ENCODE data around the gene RBBP7. TPM values are rescaled to one million over a fixed set of nuclear protein-coding genes. Genes with fewer than 3 reads are reported as not detected.
A peak's percentile ranks its signal among the peaks of the same experiment; 100 is the strongest.

The RBBP7 gene
- total RNA-seq, 1 donor from 2014 or later = 151 TPM

DNA sequence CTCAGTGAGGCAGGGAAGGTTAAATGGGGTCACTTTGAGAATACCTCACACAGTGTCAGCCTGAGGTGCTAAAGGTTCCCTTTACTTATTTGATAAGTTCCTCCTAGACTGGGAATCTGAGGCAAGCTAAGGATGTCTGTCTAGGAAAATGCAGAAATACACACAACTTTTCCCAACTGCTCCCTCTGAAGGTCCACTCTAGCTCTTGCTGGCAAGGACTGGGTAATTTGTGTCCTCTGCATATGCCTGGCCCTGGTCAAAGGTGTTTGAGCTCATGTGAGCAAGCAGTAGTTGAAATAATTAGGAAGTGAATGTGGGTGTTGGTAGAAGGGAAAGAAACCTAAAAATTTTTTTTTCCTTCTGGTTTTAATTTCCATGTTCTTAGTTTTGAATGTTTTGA, 62.6 kb downstream of the RBBP7 start:
- Mint-ChIP-seq H3K36me3 (ENCODE audit: low read depth) (no peaks in the 10 kb centered on the region), H3K9me3 (ENCODE audit: low read depth) (no peaks in the 10 kb centered on the region), H3K27me3 (ENCODE audit: low read depth) (no peaks in the 10 kb centered on the region), H3K27ac (ENCODE audit: unreplicated experiment) (no peak overlapping the region), H3K4me1 (ENCODE audit: low read depth) (peaks cover 18% of the 10 kb centered on the region), H3K4me3 (ENCODE audit: unreplicated experiment) (peak overlapping the region; percentile 53)
- TF ChIP-seq, protein P1, sequence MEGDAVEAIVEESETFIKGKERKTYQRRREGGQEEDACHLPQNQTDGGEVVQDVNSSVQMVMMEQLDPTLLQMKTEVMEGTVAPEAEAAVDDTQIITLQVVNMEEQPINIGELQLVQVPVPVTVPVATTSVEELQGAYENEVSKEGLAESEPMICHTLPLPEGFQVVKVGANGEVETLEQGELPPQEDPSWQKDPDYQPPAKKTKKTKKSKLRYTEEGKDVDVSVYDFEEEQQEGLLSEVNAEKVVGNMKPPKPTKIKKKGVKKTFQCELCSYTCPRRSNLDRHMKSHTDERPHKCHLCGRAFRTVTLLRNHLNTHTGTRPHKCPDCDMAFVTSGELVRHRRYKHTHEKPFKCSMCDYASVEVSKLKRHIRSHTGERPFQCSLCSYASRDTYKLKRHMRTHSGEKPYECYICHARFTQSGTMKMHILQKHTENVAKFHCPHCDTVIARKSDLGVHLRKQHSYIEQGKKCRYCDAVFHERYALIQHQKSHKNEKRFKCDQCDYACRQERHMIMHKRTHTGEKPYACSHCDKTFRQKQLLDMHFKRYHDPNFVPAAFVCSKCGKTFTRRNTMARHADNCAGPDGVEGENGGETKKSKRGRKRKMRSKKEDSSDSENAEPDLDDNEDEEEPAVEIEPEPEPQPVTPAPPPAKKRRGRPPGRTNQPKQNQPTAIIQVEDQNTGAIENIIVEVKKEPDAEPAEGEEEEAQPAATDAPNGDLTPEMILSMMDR (IDR thresholded peaks at IDR 0.05) = peak; percentile 71
- no peak for DNase-seq (ENCODE audit: low spot score)

DNA sequence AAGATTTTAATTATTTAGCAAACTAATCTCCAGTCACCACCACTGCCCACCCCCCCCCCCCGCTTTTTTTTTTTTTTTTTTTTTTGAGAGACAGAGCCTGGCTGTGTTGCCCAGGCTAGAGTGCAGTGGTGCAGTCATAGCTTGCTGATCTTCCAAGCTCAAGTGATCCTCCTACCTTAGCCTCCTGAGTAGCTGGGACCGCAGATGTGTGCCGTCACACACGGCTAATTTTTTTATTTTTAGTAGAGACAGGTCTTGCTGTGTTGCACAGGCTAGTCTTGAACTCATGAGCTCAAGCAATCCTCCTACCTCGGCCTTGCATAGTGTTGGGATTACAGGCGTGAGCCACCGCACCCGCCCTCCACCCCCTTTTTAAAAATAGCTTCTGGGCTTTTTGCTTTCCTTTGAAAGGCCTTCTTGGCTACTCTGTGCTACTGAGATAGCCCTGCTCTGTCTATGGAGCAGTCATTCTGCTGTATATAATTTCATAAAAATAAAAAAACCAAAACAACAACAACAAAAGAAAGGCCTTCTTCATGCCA, 65.2 kb downstream of the RBBP7 start:
- Mint-ChIP-seq H3K4me1 (ENCODE audit: low read depth) (peaks cover 18% of the 10 kb centered on the region), H3K9me3 (ENCODE audit: low read depth) (no peaks in the 10 kb centered on the region), H3K36me3 (ENCODE audit: low read depth) (peaks cover 2% of the 10 kb centered on the region), H3K4me3 (ENCODE audit: unreplicated experiment) (no peak overlapping the region), H3K27ac (ENCODE audit: unreplicated experiment) (no peak overlapping the region), H3K27me3 (ENCODE audit: low read depth) (no peaks in the 10 kb centered on the region)
- no peak for DNase-seq (ENCODE audit: low spot score)
- TF ChIP-seq, protein P1 (IDR thresholded peaks at IDR 0.05) = no peak

DNA sequence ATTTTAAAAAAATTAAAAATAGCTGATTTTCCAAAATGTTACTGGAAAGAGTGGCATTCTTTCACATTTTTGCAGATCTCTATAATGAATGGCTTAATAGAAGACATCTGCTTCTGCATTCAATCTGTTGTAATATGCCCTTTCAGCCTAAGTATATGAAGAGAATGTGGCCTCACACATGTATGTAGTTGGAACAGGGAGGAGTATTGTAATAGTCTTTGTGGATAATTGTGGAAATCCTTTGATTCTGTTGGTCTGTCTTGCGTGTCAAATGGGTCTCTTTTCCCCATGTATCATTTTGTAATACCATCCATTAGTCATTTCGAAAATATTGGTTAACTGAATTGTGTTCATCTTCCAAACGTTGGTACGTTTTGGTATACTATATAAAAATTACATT, 72.3 kb downstream of the RBBP7 start:
- no peak for DNase-seq (ENCODE audit: low spot score)
- Mint-ChIP-seq H3K36me3 (ENCODE audit: low read depth) (peaks cover 10% of the 10 kb centered on the region), H3K4me1 (ENCODE audit: low read depth) (no peaks in the 10 kb centered on the region), H3K9me3 (ENCODE audit: low read depth) (no peaks in the 10 kb centered on the region), H3K27ac (ENCODE audit: unreplicated experiment) (peak overlapping the region; percentile 39), H3K27me3 (ENCODE audit: low read depth) (no peaks in the 10 kb centered on the region), H3K4me3 (ENCODE audit: unreplicated experiment) (no peak overlapping the region)
- TF ChIP-seq, protein P1 (IDR thresholded peaks at IDR 0.05) = no peak

DNA sequence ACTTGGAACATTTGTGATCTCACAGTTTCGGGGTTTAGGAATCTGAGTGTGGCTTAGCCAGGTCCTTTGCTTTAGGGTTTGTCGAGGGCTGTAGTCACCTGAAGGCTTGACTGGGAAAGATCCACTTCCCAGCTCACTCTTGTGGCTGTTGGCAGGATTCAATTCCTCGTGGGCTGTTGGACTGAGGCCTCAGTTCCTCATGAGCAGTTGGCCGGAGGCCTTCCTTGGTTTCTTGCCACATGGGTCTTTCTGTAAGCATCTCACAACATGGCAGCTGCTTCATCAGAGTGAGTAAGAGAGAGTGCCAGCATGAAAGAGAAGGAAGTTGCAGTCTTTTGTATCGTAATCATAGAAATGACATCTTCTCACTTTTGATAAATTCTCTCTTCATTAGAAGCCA, 72.8 kb downstream of the RBBP7 start:
- H3K4me1 Mint-ChIP-seq (ENCODE audit: low read depth) = no peaks in the 10 kb centered on the region
- H3K9me3 Mint-ChIP-seq (ENCODE audit: low read depth) = no peaks in the 10 kb centered on the region
- H3K27me3 Mint-ChIP-seq (ENCODE audit: low read depth) = no peaks in the 10 kb centered on the region
- no peak overlapping the region for H3K4me3 Mint-ChIP-seq (ENCODE audit: unreplicated experiment)
- H3K27ac Mint-ChIP-seq (ENCODE audit: unreplicated experiment) = no peak overlapping the region
- TF ChIP-seq, protein P1 (IDR thresholded peaks at IDR 0.05) = no peak
- peaks cover 8% of the 10 kb centered on the region for H3K36me3 Mint-ChIP-seq (ENCODE audit: low read depth)
- DNase-seq (ENCODE audit: low spot score) = no peak

DNA sequence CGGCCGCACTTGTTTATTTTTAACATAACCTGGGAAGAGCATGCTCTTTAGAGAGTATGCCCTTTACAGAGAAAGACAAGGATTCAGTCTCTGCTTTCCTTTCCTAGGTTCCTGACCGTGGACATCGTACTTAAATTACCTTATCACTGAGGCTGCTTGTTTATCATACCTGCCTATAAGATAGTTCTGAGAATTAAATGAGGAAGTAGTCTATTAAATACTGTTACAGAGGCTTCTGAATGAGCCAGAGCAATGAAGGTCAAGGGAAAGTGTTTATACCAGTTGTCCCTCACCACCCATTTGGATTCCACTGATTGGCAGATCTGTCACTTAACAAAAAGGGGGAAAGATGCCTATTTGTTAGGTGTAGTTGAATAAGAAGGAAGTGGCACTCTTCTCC, 73.9 kb downstream of the RBBP7 start:
- no peak for DNase-seq (ENCODE audit: low spot score)
- no peak overlapping the region for H3K27ac Mint-ChIP-seq (ENCODE audit: unreplicated experiment)
- H3K36me3 Mint-ChIP-seq (ENCODE audit: low read depth) = peaks cover 8% of the 10 kb centered on the region
- no peak overlapping the region for H3K4me3 Mint-ChIP-seq (ENCODE audit: unreplicated experiment)
- TF ChIP-seq, protein P1 (IDR thresholded peaks at IDR 0.05) = no peak
- H3K4me1 Mint-ChIP-seq (ENCODE audit: low read depth) = no peaks in the 10 kb centered on the region
- no peaks in the 10 kb centered on the region for H3K27me3 Mint-ChIP-seq (ENCODE audit: low read depth)
- H3K9me3 Mint-ChIP-seq (ENCODE audit: low read depth) = no peaks in the 10 kb centered on the region

Other genes with a start within 250 kb of the RBBP7 start
- not detected in 3 replicates for gene S100G, start 220.2 kb downstream of the RBBP7 start, total RNA-seq
- 25.3 to 29.7 TPM (median 26.1 TPM) in 3 replicates for gene CTPS2, start 157.7 kb downstream of the RBBP7 start, total RNA-seq
- gene SYAP1, start 150.8 kb downstream of the RBBP7 start, total RNA-seq = 52.8 to 53.4 TPM (median 53.3 TPM) in 3 replicates
- 8.9 to 11.6 TPM (median 9.1 TPM) in 3 replicates for gene TXLNG, start 83.9 kb downstream of the RBBP7 start, total RNA-seq
- 2.0 to 2.4 TPM (median 2.2 TPM) in 3 replicates for gene REPS2, start 76.3 kb upstream of the RBBP7 start, total RNA-seq

All from chondrocyte (in vitro differentiated cells).